AG10803 (cell line): ENCODE data around the gene FBRSL1.
"Not testable (repeated sequence)": the region's sequence is repeated elsewhere in the genome, so short reads cannot be mapped to it uniquely, and the experiment has no call there.

Experiments
- DNase-seq: peaks from one replicate; pipeline ENCODE4 v3.0.0; 2010; ENCODE audit warnings: low read depth
- H3K4me3 ChIP-seq: 2 replicates; pipeline ENCODE4 v1.5.1; 2011; ENCODE audit warnings: mild to moderate bottlenecking, low read length, control low read depth
- CTCF ChIP-seq: conservative IDR thresholded peaks from 2 replicates; pipeline ENCODE4 v1.5.1; 2011; ENCODE audit warnings: mild to moderate bottlenecking, low read length, control low read depth, inconsistent platforms

Gene FBRSL1

DNA sequence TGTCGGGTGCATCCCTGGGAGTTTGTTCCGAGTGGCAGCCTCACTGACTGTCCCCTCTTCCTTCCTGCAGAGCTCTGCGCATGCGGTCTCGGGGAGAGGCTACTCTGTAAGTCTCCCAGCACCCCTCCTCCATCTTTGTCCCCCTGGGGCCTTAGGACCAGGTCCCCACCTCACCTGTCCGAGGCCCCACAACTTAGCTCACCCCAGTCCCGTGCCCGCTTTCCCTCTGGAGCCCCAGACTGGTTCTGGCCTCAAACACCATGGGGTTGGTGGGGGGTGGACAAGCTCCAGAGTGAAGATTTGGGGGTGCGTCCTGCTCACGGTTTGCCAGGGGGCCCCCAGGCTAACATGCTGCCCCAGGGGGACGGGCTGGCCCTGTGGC, 37.9 kb downstream of the FBRSL1 start:
- DNase-seq = no peak
- H3K4me3 ChIP-seq = no peak overlapping the region
- TF ChIP-seq CTCF = no peak

- no peak for TF ChIP-seq CTCF
Observed at GRCh38 chr12:132528564-132529106, 38.7 kb downstream of the FBRSL1 start.

DNA sequence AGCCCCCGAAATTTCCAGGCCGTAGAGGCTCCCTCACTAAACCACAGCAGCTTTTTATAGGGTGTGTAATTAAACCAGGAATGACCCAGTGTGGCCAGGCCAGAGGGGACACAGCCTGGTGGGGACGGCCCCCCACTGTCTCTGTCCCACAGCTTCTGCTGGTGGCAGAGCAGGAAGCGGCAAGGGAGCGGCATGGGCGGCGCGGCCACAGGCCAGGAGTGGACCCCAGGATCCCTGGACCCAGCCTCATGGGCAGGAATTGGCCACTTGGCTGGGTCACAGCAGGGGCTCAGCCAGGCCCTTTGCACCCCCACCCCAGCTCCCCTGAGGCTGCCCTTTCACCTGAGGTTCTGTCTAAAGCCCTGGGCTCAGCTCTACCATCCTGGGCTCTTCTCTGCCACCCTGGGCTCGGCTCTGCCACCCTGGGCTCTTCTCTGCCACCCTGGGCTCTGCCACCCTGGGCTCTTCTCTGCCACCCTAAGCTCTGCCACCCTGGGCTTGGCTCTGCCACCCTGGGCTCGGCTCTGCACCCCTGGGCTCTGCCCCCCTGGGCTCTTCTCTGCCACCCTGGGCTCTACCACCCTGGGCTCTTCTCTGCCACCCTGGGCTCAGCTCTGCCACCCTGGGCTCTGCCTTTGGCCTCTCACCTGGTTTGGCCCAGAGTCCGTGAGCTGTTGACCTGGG, 39.3 kb downstream of the FBRSL1 start:
- H3K4me3 ChIP-seq = no peak overlapping the region
- no peak for DNase-seq
- no peak for TF ChIP-seq CTCF

More at GRCh38 chr12:132528564-132529106, 38.7 kb downstream of the FBRSL1 start:
- DNase-seq = no peak
- no peak overlapping the region for H3K4me3 ChIP-seq

- H3K4me3 ChIP-seq = no peak overlapping the region
- no peak for DNase-seq
- TF ChIP-seq CTCF = no peak
Observed at GRCh38 chr12:132529906-132530305, 40.0 kb downstream of the FBRSL1 start.

GRCh38 chr12:132530447-132530846, 40.5 kb downstream of the FBRSL1 start:
- DNase-seq = no peak
- no peak overlapping the region for H3K4me3 ChIP-seq
- TF ChIP-seq CTCF = no peak

- no peak overlapping the region for H3K4me3 ChIP-seq
- TF ChIP-seq CTCF = no peak
- no peak for DNase-seq
Observed at GRCh38 chr12:132530851-132531250, 40.9 kb downstream of the FBRSL1 start.

GRCh38 chr12:132532711-132533583, 43.0 kb downstream of the FBRSL1 start:
- not testable (repeated sequence) for DNase-seq, H3K4me3 ChIP-seq
